ENCODE results near the gene SMARCD2.

Gene SMARCD2

DNA sequence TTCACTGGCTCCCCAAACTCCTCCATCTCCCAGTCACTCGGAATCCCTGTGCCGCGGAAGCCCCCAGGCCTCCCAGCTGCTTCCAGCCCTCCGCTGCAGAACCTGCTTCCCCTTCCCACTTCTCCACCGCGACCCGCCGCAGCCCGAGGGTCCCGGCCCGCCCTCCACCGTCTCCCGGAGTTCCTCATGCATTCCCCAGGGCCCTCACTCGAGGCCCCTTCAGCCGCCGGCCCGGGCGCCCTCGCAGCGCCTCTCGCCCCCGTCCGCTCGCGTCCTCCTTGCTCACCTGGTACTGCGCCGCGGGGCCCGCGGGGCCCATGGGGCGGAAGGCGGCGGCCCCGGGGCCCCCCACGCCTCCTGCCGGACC lies 329 bp downstream of the SMARCD2 start:
- TF ChIP-seq, protein P1, sequence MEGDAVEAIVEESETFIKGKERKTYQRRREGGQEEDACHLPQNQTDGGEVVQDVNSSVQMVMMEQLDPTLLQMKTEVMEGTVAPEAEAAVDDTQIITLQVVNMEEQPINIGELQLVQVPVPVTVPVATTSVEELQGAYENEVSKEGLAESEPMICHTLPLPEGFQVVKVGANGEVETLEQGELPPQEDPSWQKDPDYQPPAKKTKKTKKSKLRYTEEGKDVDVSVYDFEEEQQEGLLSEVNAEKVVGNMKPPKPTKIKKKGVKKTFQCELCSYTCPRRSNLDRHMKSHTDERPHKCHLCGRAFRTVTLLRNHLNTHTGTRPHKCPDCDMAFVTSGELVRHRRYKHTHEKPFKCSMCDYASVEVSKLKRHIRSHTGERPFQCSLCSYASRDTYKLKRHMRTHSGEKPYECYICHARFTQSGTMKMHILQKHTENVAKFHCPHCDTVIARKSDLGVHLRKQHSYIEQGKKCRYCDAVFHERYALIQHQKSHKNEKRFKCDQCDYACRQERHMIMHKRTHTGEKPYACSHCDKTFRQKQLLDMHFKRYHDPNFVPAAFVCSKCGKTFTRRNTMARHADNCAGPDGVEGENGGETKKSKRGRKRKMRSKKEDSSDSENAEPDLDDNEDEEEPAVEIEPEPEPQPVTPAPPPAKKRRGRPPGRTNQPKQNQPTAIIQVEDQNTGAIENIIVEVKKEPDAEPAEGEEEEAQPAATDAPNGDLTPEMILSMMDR (IDR thresholded peaks at IDR 0.05) = no peak

DNA sequence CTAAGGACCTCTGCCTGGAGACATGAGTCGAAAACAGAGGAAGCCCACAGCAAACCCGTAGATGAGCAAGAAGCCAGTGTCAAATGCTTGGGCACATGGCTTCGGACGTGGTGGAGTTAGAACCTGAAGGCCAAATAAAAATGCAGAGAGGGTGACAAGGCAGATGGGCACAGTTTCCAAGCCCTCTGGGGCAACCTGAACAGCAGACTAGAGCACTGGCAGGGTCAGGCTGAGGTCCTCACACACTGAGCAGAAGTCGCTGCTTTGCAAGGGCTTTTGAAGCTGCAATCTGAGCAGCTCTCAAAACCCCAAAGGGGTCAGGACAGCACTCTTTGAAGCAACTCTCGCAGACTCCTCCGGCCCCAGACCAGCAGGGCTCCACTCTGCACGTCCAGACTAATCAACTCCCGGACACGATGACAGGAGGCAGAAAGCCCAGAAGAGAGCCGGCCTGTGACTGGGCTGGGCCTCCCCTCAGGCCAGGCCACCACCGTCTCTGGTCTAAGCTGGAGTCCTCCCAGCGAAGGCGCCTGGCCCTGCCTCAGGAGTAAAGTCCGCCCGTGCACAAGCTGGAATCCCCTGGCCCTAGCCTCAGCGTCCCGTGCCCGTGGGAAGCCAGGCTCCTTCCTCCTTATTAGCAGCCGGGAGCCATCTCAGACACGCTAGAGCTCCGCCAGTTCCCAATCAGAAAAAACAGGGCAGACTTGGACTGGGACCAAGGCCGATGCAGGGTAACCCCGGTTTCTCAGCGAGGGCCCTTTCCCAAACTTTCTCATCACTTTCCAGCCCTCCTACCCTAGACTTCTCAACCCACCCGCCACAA lies 924 bp downstream of the SMARCD2 start:
- TF ChIP-seq, protein P1 (IDR thresholded peaks at IDR 0.05) = no peak

DNA sequence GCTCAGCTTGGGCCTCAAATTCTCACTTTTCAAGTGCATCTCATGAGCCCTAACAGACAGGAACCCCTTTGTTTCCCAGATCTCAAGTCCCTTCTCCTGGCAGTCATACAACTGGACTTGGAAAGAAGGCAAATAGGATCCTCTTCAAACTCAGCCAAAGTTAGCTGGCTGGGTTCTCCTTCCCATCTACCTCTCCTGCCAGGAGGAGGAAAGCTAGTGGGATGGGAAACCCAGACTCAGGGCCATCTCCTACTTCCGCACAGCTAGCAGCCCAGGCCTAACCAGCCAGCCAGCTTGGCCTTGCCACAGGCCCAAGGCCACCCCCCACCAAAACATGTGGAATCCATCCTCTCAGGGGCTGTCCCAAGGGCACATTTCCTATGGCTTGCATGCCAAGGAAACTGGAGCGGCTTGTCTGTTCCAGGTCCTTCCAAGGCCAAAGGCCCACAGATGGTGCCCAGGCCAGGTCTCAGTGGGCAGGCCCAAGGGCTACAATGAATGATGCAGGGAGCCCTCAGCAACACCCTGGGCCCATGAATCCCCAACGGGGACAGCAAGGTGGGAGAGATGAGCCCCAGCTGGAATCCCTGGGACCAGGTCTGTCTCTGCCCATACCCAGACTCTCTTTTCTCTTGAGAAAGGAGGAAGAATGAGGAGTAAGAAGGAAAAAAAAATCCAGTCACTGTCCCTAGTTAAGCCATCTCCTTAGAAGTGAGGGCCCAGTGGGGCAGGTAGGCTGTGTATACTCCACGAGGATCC lies 1.7 kb downstream of the SMARCD2 start:
- TF ChIP-seq, protein P1 (IDR thresholded peaks at IDR 0.05) = no peak

DNA sequence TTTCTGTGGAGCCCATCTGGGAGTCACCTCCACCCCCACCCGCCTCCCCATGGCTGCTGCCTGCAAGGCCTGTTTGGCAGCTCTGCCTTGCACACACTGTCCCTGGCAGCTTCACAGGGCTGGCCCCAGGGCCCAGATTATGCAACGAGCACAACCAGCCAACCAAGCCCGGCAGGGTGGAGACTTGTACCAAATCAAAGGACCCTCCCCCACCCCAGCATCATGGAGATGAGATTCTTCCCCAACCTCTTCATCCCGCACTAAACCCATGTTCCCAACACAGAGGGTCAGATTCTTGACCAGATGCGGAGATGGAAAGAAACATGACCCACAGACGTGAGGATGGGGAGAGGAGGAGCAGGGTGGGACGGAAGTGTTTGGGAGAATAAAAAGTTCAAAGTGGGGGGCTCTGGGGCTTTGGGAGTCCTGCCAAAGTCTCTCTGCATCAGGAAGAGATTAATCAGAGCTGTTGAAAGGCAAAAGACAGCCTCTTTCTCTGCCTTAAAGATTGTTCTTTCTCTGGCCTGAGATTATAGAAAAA lies 3.8 kb downstream of the SMARCD2 start:
- TF ChIP-seq, protein P1 (IDR thresholded peaks at IDR 0.05) = no peak

DNA sequence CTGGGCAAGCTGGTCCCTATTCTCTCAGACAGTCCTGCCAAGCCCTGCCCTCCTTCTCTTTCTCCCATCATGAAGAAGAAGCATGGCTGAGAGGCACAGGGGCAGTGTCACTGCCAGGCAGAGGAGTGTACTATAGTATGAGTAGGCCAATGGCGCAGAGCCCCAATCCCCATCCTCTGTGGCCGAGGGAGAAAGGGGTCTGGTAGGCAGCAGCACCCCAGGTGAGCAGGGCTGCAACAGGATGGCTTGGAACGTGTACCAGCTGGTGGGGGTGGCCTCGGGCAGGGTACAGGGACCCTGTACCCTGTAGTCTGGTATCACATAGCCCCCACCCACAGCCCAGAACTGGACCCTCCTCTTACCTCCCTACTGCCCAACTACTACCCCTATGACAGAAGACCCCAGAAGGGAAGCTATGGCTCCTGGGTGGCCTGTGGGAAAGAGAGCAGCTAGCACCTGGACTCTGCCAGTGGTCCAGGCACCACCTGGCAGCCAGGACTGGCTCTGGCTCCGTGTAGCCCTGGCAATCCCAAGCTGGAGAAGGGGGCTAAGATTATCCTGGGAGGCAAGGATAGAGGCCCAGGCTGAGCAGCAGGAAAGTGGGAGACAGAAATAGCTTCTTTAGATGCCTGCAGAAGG lies 4.4 kb downstream of the SMARCD2 start:
- TF ChIP-seq, protein P1 (IDR thresholded peaks at IDR 0.05) = no peak

DNA sequence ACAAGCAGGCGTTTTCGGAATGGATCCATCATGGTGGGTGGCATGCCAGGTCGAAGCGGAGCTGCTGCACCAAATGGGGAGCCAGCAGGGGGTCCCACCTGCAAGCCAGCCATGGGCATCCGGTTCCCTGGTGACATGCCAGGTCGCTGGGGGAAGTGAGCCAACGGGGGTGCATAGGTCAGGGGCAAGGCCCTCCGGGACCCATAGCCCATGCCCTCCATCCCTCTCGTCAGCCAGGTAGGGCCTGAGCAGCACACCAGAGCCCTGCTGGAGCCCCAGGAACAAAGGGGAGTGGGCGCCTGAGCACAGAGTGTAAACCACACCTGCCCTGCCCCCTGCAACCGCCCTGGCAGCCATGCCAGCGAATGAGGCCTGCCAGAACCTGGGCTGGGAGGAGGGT lies 5.0 kb downstream of the SMARCD2 start:
- TF ChIP-seq, protein P1 (IDR thresholded peaks at IDR 0.05) = no peak

DNA sequence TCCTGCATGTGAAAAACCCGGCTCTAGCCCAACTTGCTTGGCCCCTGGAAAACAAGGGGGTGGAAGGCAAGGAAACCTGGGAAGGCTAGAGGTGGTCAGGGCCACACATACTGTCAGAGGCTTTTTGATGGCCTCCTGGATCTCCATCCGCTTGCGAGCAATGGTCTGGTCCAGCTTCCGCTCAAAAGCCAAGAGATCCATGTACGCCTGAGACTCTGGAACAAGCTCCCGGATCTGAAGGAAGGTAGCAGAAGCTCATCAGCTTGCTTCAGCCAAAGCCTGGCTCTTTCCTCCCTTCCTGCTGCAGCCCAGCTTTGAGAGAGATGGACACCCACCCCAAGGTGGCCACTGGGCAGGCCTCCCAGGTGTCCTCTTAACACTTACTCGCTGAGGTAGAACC lies 5.7 kb downstream of the SMARCD2 start:
- TF ChIP-seq, protein P1 (IDR thresholded peaks at IDR 0.05) = no peak

Data from LNCAP (cell line).